AML-193 (cell line): ENCODE data around the gene SAP130.
"Not testable (repeated sequence)": the region's sequence is repeated elsewhere in the genome, so short reads cannot be mapped to it uniquely, and the experiment has no call there.

Experiments
- DNase-seq, 2 experiments: peaks; one replicate each; lab custom pipeline; 2025; lab: John Stamatoyannopoulos, UW

Gene SAP130

GRCh38 chr2:127953128-127953718, 74.6 kb downstream of the SAP130 start:
- no peak for DNase-seq

- no peak for DNase-seq
Observed at GRCh38 chr2:127951026-127951425, 76.8 kb downstream of the SAP130 start.

GRCh38 chr2:127950264-127950663, 77.6 kb downstream of the SAP130 start:
- DNase-seq, result no peak

- no peak for DNase-seq
Observed at GRCh38 chr2:127945281-127945680, 82.6 kb downstream of the SAP130 start.

GRCh38 chr2:127943186-127943585, 84.7 kb downstream of the SAP130 start:
- no peak for DNase-seq

- DNase-seq, result no peak
Observed at GRCh38 chr2:127942002-127942401, 85.9 kb downstream of the SAP130 start.

- DNase-seq, result no peak
Observed at GRCh38 chr2:127941461-127941860, 86.4 kb downstream of the SAP130 start.

- no peak for DNase-seq
Observed at GRCh38 chr2:127940641-127941040, 87.2 kb downstream of the SAP130 start.

GRCh38 chr2:127935337-127935736, 92.5 kb downstream of the SAP130 start:
- DNase-seq, result no peak

GRCh38 chr2:127932199-127932876, 95.5 kb downstream of the SAP130 start:
- no peak for DNase-seq

GRCh38 chr2:127929449-127929848, 98.4 kb downstream of the SAP130 start:
- DNase-seq, result no peak

- no peak for DNase-seq
Observed at GRCh38 chr2:127927384-127927783, 100.5 kb downstream of the SAP130 start.

GRCh38 chr2:127917916-127918315, 109.9 kb downstream of the SAP130 start:
- no peak for DNase-seq

GRCh38 chr2:127913808-127914457, 113.9 kb downstream of the SAP130 start:
- DNase-seq, result no peak

- no peak for DNase-seq
Observed at GRCh38 chr2:127911737-127912136, 116.1 kb downstream of the SAP130 start.

GRCh38 chr2:127910415-127910814, 117.4 kb downstream of the SAP130 start:
- no peak for DNase-seq

- DNase-seq, result no peak
Observed at GRCh38 chr2:127909019-127909418, 118.8 kb downstream of the SAP130 start.

GRCh38 chr2:127907733-127908400, 120.0 kb downstream of the SAP130 start:
- DNase-seq, result not testable (repeated sequence)

GRCh38 chr2:127906206-127906926, 121.5 kb downstream of the SAP130 start:
- DNase-seq, result no peak

- DNase-seq, result no peak
Observed at GRCh38 chr2:127901339-127902056, 126.4 kb downstream of the SAP130 start.

GRCh38 chr2:127897531-127898211, 130.2 kb downstream of the SAP130 start:
- no peak for DNase-seq
